GM19035 (cell line): ENCODE results near the gene KRT9.
"Not testable (repeated sequence)": the region's sequence is repeated elsewhere in the genome, so short reads cannot be mapped to it uniquely, and the experiment has no call there.

ENCODE experiments used
- ATAC-seq: cut with Tn5 transposase; IDR thresholded peaks from one replicate; pipeline ENCODE4 v1.9.1; 2021; ENCODE audit not compliant: unreplicated experiment

Gene KRT9

DNA sequence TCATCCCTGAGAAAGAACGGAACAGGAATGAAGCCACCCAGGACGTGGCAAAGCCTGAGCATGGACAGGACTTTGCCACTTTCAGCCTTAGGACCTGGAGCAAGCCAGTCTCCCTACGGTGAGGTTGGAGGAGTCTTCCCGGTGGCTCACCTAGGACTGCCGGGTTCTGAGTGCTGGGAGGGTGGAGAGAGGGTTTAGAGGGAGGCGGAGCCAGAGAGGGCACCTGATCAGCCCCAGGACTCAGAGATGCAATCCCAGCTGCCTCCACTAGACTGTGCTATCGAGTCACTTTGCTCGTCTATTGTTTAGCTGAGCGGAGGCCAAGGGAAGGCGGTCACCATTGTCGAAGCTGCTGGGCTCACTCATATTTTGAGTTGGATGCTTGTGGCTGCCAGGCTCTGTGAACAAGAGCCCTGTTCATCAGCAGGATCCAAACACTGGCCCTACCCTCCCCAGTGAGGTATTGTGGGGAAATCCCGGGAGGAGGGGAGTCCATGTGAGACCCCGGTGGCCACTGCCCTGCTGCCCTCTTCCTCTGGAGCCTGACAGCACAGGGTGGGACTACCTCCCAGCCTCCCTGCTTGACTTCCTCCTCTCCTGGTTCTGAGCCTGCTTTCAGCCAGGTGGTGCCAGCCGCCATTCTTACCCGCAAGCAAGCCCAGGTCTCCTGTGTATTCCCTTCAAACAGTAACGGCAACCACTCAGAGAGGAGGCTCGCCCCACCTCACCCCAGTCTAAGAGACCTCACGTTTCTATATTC, 7.8 kb upstream of the KRT9 start:
- no peak for ATAC-seq

DNA sequence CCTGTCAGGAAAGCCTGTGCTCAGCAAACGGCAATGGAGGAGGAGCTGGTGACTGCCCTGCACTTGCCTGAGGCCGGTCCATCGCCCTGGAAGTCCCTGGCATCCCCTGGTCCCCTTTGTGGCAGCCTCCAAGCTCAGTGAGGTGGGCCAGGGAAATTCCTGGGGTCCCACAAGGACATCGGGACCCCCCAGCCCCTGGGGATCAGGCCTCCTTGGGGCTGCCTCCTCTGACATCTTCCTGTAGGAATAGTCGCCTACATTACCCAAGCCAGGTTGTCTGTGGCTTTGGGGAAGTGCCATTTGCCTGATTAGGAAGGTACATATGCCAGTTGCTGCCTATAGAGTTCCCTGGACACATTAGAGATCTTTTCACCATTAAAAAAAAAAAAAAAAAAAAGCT, 7.1 kb upstream of the KRT9 start:
- ATAC-seq: no peak

DNA sequence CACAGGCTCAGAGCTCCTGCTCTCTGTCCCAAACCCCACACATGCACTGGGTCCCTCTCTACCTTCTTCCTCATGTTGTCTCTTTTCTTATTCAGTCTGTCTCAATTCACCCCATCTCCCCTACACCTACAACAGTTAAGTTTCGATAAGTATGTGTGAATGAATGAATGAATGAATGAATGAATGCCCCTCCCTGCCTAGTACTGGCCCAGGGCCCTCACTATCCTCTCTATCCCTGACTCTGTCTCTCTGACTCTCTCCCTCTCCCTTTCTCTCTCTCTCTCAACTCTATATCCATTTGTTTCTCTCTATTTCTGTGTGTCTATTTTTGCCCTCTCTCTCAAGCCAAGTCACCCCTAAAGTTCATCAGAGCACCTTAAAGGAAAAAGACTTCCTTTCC, 6.7 kb upstream of the KRT9 start:
- no peak for ATAC-seq

DNA sequence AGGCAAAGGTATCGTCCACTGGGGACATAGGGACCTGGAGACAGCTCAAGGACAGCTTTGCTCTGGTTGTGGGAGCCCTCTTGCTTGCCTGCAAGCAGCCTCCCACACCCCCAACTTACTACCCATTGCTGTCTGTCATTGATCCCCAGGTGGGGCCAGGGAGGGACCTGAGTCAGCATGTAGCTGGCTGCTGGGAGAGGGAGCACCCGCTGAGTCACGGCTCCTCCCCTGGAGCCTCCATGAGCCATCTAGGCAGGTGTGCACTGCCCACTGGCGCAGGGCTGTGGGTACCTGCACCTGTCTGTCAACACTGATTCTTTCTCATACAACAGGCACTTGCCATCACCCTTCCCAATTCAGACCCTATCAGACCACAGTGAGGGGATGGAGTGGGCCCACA, 4.9 kb upstream of the KRT9 start:
- not testable (repeated sequence) for ATAC-seq

DNA sequence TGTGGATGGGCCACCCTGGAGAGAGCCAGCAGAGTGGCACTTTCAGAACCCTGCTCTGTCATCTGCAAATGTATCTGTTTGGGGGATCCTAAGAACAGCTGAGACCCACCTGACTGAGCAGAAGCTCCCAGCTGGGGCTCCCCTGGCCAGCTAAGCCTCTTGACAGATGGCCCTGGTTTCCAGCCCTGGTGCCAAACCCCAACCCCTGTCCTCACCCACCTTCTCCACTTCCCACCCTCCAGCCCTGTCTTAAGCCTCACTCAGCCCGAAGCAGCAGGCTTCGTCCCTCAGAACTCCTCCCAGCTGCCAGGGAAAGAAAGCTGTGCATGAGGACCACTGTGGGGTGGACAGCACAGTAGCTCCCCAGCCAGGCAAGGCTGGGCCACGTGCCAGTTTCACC, 3.5 kb upstream of the KRT9 start:
- ATAC-seq: no peak

DNA sequence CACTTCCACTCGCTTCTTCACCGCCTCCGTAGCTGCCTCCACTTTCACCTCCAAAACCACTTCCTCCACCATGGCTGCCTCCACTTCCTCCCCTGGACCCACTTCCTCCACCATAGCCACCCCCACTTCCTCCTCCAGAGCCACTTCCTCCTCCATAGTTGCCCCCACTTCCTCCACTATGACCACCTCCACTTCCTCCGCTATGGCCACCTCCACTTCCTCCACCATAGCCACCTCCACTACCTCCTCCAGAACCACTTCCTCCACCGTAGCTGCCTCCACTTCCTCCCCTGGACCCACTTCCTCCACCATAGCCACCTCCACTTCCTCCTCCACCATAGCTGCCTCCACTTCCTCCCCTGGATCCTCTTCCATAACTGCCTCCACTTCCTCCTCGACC, 4.5 kb downstream of the KRT9 start:
- ATAC-seq: no peak

DNA sequence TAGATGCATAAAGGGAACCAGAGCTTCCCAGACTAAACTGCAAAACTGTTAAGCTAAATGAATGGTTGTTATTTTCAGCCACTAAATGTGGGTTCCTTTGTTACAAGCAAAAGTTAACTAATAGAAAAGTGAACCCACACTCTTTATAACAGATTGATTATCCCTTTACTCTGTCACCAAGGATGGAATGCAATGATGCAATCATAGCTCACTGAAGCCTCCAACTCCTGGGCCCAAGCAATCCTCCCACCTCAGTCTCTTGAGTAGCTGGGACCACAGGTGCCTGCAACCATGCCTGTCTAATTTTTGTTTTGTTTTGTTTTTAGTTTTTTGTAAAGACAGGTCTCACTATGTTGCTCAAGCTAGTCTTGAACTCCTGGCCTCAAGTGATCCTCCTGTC, 6.5 kb downstream of the KRT9 start:
- ATAC-seq: no peak

DNA sequence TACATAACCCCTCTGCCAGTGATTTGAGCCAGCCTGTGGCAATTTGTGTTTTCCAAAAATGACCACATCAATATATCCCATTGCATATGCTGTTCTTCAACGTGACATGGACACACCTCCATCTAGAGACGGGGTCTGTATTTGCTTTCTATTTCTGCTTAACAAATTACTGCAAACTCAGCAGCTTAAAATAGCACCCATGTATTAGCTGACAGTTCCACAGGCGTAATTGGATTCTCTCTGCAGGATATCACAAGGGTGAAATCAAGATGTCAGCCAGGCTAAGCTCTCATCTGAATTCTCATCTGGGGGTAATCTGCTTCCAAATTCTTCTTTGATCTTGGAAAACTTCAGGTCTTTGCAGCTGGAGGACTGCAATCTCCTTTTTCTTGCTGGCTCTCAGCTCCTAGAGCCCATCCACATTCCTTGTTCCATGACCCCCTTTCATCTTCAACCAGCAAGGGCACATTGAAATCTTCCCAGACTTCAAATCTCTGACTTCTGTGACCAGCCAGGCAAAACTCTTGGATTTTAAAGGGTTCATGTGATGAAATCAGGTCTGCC, 8.2 kb downstream of the KRT9 start:
- no peak for ATAC-seq

DNA sequence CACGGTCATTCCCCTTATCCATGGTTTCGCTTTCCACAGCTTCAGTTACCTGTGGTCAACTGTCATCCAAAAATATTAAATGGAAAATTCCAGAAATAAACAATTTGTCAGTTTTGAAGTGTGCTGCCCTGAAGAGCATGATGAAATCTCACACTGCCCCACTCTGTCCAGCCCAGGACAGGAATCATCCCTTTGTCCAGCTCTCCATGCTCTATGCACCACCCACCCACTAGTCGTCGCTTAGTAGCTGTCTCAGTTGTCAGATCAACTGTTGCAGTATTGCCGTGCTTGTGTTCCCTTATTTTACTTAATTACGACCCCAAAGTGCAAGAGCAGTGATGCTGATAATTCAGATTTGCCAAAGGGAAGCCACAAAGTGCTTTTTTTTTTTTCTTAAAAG, 10.3 kb downstream of the KRT9 start:
- ATAC-seq: no peak

DNA sequence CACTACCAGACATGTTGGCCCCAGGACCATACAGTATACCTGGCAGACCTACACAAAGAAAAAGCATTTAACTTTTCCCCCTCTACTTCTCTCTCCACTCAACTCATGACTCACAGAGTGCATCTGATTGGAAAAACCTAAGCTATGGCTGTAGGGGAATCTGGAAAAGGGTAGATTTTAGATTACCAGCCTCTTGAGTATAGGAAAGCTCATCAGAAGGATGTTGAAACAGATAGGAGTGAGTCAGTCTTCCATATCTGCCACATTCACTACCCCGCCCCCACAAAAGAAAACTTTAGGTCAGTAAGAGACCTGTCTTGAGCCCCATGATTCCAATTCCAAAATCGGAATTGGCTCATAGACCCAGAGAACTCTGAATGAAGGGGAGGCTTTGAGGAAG, 12.3 kb downstream of the KRT9 start:
- no peak for ATAC-seq

DNA sequence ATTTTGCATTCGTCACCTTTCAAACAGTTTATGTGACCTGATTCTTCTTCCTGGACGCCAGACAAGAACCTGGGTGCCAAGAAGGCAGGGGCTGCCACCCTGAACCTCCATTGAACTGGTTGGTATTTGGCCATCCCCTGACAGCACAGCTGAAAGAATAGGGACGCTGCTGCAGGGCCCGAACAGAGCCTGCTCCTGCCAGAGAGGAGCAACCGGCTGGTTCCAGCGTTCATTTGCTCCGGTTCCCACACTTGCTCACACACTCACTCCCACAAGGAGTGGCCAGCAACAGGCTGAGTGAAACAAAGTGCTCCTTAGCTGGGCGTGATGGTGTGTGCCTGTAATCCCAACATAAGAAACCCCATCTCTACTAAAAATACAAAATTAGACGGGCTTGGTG, 14.9 kb downstream of the KRT9 start:
- ATAC-seq: no peak

DNA sequence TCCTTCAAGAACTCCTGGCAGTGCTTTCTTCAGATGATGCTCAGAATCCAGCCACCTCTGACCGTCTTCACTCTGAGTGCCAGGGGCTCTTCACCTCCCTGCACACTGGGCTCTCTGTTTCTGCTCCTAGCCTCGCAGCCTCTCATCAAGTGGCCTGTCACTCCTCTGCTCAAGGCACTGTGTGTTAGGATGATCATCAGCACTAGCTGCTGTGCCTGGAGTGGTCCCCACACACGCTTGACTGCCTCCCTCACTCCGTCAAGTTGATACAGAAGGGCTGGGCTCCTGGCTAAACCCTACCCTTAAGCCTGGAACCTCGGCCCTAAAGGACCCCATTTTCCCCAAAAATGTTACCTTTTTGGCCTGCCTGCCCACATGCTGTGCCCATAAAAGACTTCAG, 15.6 kb downstream of the KRT9 start:
- ATAC-seq: no peak

DNA sequence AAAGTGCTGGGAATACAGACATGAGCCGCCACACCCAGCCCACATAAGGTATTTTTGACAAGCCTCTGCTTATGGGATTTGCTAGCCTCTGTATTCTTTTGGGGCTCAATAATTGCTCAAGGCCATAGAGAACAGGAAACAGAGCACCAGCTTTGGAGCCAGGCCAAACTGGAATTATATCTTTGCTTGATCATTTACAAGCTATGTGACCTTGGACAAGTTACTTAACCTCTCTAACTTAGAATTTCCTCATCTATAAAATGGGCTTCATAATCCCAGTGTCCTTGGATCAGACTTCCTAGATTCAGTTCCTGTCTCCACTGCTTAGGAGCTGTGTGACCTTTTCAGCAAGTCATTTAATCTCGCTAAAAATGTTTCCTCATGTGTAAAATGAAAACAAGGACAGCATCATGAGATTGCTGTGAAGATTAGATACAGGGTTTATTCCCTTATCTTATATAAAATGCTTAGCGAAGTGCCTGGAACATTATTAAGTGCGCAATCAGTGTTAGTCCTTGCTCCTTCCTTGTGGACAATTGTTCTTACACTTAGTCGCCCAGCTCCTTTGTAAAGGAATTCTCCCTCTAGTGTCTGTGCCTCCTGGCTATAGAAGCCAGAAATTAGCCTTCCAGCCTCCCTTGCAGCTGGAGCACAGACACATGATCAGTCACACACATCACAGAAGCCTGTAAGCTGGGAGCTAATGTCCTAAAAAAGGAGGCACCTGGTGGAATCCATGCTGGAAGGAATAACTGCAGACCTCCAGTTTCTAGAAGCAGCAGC, 16.6 kb downstream of the KRT9 start:
- ATAC-seq: no peak

DNA sequence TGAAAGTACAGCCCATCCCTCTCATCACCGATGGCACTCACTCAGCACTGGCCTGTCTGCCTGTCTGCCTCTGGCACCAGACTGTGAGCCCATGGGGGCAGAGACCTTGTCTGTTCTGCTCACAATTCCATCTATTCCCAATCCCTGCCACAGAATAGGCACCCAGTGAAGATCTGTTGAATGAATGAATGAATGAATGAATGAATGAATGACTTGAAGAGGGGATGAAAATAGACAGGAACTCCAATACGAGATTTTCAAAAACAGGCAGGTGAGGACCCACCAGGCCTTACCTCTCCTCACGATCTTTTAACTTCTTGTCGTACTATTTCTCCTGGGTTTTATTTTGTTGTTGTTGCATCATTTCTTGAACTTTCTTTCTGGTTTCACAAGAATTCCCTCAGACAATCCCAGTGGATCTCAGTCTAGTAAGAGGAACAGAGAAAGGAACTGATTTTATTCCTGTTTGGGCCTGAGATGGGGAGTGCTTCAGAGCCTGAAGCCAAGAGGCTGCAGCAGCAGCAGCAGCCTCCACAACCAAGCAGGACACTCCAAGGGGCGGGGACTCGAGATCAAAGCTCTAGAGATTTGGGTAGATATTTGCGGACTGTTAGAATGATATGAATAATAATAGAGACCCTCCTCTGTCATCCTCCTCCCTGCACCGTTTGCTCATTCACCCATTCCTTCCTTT, 17.7 kb downstream of the KRT9 start:
- ATAC-seq: no peak

DNA sequence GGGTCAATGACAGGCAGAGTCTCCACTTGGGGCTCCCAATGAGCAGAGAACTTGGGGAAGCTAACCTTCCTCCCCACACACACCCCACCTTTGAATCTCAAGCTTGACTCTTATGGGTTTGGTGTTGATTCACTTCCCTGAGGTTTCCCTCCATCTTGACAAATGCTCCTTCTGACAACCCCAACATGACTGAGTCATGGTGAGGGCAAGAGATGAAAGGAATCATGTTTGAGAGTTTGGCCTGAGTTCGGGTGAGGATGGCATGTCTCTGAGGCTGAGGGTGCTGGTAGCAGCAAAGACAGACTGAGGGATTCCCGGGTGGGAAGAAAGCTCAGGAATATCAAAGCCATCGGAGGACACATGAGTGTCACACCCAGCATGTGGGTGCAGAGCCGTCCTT, 18.7 kb downstream of the KRT9 start:
- ATAC-seq: no peak

DNA sequence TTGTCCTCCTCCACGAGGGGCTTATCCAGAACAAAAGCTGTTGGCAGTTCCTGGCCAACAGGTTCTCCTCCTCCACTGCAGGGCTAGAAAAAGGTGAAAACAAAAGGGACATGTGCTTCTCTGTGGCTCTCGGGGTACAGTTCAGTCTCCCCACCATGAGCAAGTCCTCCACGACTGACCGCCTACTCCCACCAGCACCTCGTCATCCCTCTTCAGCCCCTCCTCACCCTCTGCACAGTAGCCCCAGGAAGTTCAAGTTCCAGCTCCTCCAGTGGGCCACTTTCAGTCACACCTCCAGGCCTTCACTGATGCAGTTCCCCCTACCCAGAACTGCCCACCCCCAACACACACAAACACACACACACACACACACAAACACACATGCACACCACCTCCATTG, 19.4 kb downstream of the KRT9 start:
- ATAC-seq: no peak

DNA sequence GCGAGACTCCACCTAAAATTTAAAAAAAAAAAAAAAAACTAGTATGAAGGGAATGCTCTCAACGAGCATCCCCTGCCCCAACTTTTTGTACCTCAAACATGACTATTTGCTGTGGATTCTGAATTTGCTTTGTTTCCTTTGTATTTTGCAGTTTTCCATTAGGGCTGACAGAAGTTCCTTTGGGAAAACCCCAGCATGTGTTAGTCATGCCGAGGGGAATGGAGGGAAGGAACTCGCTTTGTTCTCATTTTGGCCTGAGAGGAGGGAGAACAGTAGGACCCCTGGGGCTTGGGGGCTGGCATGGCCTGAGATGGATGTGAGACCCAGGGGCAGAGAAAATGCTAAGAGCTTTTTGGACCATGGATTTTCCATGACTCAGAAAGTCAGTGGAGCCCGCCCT, 20.5 kb downstream of the KRT9 start:
- no peak for ATAC-seq

DNA sequence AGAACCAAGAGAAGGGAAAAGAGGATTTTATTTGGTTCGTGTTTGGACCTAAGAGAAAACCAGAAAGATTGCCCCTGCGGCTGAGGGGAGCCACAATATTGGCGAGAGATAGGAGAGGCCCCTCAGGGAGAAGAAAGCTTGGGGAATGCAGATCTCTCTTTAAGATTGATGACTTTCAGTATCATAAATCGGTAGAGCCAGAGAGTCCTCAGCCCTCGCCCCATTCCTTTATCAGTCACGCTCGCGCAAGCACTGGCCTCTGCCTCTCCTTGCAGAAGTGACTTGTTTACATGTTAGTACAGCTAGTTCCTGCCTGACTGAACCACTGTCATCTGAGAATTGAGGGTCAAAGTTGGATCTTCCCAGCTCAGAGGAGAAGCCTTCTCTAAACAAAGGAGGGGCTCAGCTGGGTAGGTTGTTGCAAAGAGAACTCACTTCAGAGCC, 22.2 kb downstream of the KRT9 start:
- no peak for ATAC-seq

DNA sequence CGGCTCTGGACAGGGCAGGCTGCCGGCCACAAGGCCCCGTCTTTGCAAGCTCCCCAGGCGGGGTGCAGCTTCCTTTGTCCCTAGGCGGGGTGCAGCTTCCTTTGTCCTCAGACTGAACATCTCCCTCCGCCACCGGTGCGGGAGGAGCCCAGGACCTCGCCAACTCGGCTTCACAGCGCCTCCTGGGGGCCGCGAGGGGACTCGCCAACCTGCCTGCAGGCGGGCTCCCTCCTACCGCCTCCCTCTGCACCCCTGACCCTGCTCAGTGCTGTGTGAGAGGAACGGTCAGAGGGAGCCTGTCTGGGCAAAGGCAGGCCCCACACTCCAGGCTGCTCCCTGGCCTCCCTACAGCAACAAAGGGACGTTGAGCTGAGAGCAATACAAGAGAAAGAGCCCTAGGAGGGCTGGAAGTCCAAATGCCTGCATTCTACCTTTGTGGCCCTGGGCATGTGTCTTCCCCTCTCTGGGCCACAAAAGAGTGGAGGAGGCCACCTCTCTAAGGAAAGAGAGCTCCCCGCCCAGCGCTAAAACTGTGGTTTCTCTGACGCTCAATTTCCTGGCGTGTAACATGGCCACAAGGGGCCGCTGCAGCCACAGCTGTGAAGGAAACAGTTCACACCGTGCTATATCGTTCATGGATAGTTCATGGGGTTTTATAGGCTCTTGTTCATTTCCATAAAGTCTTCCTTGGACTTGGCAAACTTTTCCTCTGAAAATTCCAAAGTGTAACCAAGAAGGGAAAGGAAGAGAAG, 22.8 kb downstream of the KRT9 start:
- ATAC-seq: no peak

DNA sequence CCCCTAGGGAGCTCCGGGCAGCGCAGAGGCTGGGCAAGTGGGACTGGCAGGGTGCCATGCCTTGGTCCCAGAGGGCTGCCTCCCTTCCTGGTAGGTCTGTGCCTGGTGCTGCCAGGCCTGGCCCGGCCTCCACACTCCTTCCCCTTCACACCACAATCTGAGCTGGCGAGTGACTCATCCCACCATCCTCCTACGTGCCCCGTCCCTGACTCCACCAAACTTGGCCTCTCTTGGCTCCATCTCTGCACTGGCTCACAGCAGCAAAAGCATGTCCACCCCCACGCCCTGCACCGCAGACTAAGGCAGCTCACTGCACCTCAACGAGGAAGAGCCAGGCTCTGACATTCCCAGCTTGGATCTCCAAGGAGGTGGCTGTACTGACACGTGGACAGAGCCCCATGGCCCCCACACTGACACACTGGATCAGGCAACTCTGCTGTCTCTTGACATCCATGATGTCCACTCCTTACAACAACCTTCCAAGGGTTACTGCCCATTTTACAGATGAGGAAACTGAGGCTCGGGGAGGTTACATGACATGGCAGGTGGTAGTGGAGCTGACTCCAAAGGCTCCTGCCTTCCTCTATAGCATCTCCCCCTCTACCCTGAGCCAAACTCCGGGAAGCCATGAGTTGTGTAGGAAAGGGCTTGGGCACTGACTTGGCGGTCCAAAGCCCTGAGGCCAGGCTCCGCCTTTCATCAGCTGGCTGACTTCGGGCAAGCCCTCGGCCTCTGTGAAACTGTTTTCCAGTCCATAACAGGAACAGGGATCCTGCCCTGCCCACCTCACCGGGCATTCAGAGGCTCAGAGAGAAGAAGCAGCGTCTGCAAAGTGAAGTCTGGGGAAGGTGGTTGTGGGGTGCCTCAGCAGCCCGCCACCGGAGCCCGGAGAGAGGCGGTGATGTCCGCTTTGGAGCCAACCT, 23.7 kb downstream of the KRT9 start:
- ATAC-seq: no peak
